Measurements from ENCODE around the gene LARGE1.

- TF ChIP-seq SIN3A (IDR thresholded peaks at IDR 0.05; ENCODE audit: borderline replicate concordance, insufficient read depth, low read length) (no peak), REST (IDR thresholded peaks at IDR 0.05; ENCODE audit: insufficient read depth in 1 of 2, low read depth in 2 of 2, low read length in 2 of 2) (no peak), TAF1 (IDR thresholded peaks at IDR 0.05; ENCODE audit: borderline replicate concordance, insufficient read depth, low read length) (no peak), POLR2AphosphoS5 (IDR thresholded peaks at IDR 0.05; ENCODE audit: low read depth, low read length) (no peak), FOXP2 (optimal IDR thresholded peaks at IDR 0.05; ENCODE audit: borderline replicate concordance, extremely low read depth, extremely low read length, insufficient read depth) (no peak)
These were observed 472.5 kb downstream of the LARGE1 start for GRCh38 chr22:33447733-33448132.
